Measurements from ENCODE around the gene RNF13.

The RNF13 gene

DNA sequence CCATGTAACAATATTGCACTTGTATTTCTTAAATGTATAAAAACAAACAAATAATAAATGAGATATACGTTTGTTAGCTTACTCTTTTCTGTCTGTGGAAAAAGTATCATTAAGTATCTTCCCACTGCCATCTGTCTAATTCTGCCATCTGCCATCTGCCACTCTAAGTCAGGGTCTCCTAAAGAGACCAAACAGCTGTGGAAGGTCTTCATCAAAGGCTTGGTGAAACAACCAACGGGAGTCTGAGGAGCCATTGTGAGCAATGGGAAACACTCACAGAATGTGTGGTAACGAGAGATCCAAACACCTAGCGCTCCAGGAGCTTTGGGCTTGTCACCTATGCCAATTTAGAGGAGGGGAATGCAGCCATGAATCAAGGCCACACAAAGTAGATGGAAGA, 186.4 kb downstream of the RNF13 start:
- DNase-seq (ENCODE audit: low read depth), result no peak

DNA sequence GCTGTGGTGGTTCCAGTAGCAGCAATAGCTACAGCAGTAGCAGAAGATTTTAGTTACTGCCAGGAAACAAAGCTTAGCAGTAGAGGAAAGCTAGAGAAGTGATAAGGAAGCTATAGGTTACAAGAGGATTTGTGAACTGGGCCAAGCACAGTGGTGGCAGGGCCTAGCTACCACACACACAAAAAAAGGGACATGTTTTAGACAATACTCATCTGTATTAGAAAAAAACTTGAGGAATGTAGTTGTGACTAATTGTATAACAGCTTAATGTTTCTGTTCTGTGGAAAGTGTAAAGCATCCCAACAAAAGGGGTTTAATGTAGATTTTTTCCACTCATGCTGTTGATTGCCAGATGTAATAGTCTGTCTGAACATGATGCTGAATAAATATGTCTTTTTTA, 187.6 kb downstream of the RNF13 start:
- DNase-seq (ENCODE audit: low read depth), result no peak

DNA sequence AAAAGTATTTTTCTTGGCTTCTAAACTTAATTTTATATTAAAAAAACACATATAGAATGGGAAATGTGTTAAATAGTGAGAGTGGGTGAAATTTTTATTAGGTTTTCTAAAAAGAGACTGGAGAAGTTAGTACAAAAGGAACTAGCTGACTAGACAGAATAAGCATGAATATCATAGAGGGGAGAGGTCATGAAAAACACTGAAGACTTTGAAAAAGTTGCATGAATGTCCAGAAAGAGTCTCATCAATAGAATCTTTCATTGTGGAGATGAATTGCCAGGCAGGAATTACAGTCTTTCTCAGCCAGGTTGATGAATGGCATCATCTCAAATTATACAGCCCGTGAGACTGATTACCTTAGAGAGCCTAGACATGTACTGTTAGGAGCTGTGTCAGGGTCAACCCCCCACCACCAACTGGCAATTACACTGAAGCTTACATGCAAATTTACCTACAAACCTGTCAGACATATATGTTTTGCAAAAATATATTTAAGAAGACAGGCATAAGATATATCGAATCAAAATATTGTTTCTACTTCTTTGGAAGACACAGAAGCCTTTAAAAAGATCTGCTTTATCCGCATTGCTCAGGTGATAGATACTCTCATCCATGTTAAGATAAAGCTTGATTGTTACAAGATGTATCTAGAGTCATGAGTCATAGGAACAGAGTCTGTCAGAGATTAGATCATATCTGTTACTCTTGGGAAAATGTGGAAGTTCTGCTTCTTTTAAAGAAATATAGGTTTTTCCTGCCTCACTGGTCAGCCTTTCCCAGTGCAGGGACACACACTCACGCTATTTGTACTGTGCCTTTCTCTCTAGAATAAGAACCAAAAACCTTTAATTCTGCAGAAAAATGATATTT, 192.5 kb downstream of the RNF13 start:
- no peak for DNase-seq (ENCODE audit: low read depth)

DNA sequence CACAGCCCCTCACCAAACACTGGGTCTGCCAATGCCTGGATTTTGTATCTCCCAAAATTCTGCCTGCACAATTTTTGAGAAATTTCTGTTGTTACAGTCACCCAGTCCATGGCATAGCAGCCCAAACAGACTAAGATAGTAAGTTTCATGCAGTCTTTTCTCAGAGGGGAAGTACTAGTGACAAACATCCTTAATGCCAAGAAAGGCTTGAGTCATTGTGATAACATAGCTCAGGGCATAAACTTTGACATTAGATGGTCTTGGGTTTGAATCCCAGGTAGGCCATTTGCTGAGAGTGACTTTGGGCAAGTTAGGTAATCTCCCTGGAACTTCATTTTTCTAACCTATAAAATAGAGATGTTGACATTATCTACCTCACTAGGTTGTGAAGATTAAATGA, 193.8 kb downstream of the RNF13 start:
- no peak for DNase-seq (ENCODE audit: low read depth)

All from activated T-helper 1 cell treated with Interleukin-2 at 50 U/mL for 16 hours (primary cell).